Testis (tissue), 3 donors: ENCODE data around the gene ECE2. TPM values are rescaled to one million over a fixed set of nuclear protein-coding genes. Genes with fewer than 3 reads are reported as not detected.
"Not testable (repeated sequence)": the region's sequence is repeated elsewhere in the genome, so short reads cannot be mapped to it uniquely, and the experiment has no call there.

Experiments used
- DNase-seq: peaks from one replicate; pipeline ENCODE4 v3.0.0-alpha.2; 2019
- H3K27ac ChIP-seq, 2 donors: fragments of 200-600 bp; sonication (generic); one replicate each; pipeline ENCODE4 v1.5.1; 2019
- H3K27me3 ChIP-seq: fragments of 200-600 bp; sonication (generic); one replicate; pipeline ENCODE4 v1.5.1; 2019
- H3K36me3 ChIP-seq: fragments of 200-600 bp; sonication (generic); one replicate; pipeline ENCODE4 v1.5.1; 2017; ENCODE audit warnings: low read depth; ENCODE audit errors: missing control alignments
- H3K4me1 ChIP-seq: fragments of 200-600 bp; sonication (generic); one replicate; pipeline ENCODE4 v1.5.1; 2019
- H3K4me3 ChIP-seq, 2 donors: fragments of 200-600 bp; sonication (generic); one replicate each; pipeline ENCODE4 v1.5.1; 2017 to 2019
- H3K9me3 ChIP-seq: fragments of 200-600 bp; sonication (generic); one replicate; pipeline ENCODE4 v1.5.1; 2017
- CTCF ChIP-seq, 3 experiments: fragments of 450-650 bp in 2 of 3; fragments of 200-600 bp in 1 of 3; sonication (generic) in 1 of 3; IDR thresholded peaks; one replicate each; pipeline ENCODE4 v1.5.1; 2016 to 2019; ENCODE audit warnings: antibody characterized with exemption in 3 of 3, mild to moderate bottlenecking in 2 of 3, moderate library complexity in 1 of 3
- POLR2A ChIP-seq: fragments of 450-650 bp; IDR thresholded peaks from one replicate; pipeline ENCODE4 v1.6.1; 2017; ENCODE audit warnings: antibody characterized with exemption, mild to moderate bottlenecking, moderate library complexity
- WGBS, 2 donors: methylation state at CpG; one replicate each; pipeline ENCODE4 v1.1.5; 2018; 5-methylcytosine and 5-hydroxymethylcytosine counted together
- intact Hi-C: fragments of 100-400 bp; cut with DNase I; formaldehyde crosslinking; loops from one replicate; pipeline ENCODE4 v1.15.1; 2023; ENCODE audit warnings: low total_unique reads
- polyA plus RNA-seq: library from polyadenylated mRNA; stranded (reverse); fragments of 350-450 nt; fragmentation: Illumina TruSeq; extraction: RNeasy Lipid Tissue Mini Kit (QIAGEN cat#74804); gene quantifications from one replicate; pipeline ENCODE4 v1.2.3, GENCODE V29; 2014; ENCODE audit warnings: low read depth, low replicate concordance; ENCODE audit not compliant: insufficient read depth
- total RNA-seq, 2 donors: library from RNA; depleted of rRNA; stranded (reverse); fragments of >200 nt; gene quantifications; one replicate each; pipeline ENCODE4 v1.2.3, GENCODE V29; 2016

The ECE2 gene
- total and polyA plus RNA-seq, 3 donors from 2014 or later, result 1.1 to 1.4 (median 1.4) TPM

GRCh38 chr3:184260724-184261269, 15.0 kb upstream of the ECE2 start:
- H3K36me3 ChIP-seq, result no peaks in the 10 kb centered on the region
- H3K9me3 ChIP-seq, result no peaks in the 10 kb centered on the region
- H3K27me3 ChIP-seq, result no peaks in the 10 kb centered on the region
- 0% methylated on average over 14 to 49 of the region's 49 CpGs for WGBS, 2 donors
- peak overlapping the region; percentile 26 for H3K4me3 ChIP-seq
- peaks cover 25% of the 10 kb centered on the region for H3K4me1 ChIP-seq
- intact Hi-C loops, result no loop called here
- TF ChIP-seq POLR2A, result no peak
- TF ChIP-seq CTCF (IDR thresholded peaks at IDR 0.05), result no peak
- no peak for DNase-seq
- H3K27ac ChIP-seq, result no peak overlapping the region

GRCh38 chr3:184261270-184261853, 14.5 kb upstream of the ECE2 start, which contains the start of gene CAMK2N2:
Gene CAMK2N2 (minus strand): TSS chr3:184261553. CDS start chr3:184261285, 268 bp downstream.
- DNase-seq, result peak; percentile 56
- TF ChIP-seq POLR2A, result no peak
- Histone ChIP-seq H3K4me3 (peak within 1 kb of the TSS; percentile 26 to 53), H3K36me3 (no peaks in the 10 kb centered on the region), H3K9me3 (no peaks in the 10 kb centered on the region), H3K4me1 (peaks cover 25% of the 10 kb centered on the region), H3K27me3 (no peaks in the 10 kb centered on the region), H3K27ac (no peak within 1 kb of the TSS)
- intact Hi-C loops, result no loop called here
- WGBS, 2 donors, result 2 to 3% methylated on average over 11 to 44 of the region's 67 CpGs

- peak; percentile 34 for DNase-seq
- 1 to 2% methylated on average over 33 to 64 of the region's 66 CpGs for WGBS, 2 donors
- no peaks in the 10 kb centered on the region for H3K36me3 ChIP-seq
- no peaks in the 10 kb centered on the region for H3K27me3 ChIP-seq
- no peak for TF ChIP-seq POLR2A
- no peak for TF ChIP-seq CTCF (IDR thresholded peaks at IDR 0.05)
- H3K4me1 ChIP-seq, result peaks cover 25% of the 10 kb centered on the region
- intact Hi-C loops, result no loop called here
- H3K9me3 ChIP-seq, result no peaks in the 10 kb centered on the region
- H3K4me3 ChIP-seq, result peak overlapping the region in 1 of 2 donors; percentile 53
- no peak overlapping the region for H3K27ac ChIP-seq
Measured at GRCh38 chr3:184261854-184262763, 13.7 kb upstream of the ECE2 start.

GRCh38 chr3:184262764-184263179, 13.1 kb upstream of the ECE2 start:
- Histone ChIP-seq H3K9me3 (no peaks in the 10 kb centered on the region), H3K27me3 (no peaks in the 10 kb centered on the region), H3K4me1 (peaks cover 25% of the 10 kb centered on the region), H3K4me3 (no peak overlapping the region), H3K27ac (no peak overlapping the region), H3K36me3 (no peaks in the 10 kb centered on the region)
- 11 to 27% methylated on average over 3 to 15 of the region's 15 CpGs for WGBS, 2 donors
- intact Hi-C loops, result no loop called here
- TF ChIP-seq CTCF (IDR thresholded peaks at IDR 0.05), result no peak
- TF ChIP-seq POLR2A, result no peak
- no peak for DNase-seq

GRCh38 chr3:184267249-184267648, 8.6 kb upstream of the ECE2 start:
- intact Hi-C loops, H3K4me1 ChIP-seq, H3K27me3 ChIP-seq, H3K9me3 ChIP-seq, H3K4me3 ChIP-seq, H3K36me3 ChIP-seq, H3K27ac ChIP-seq, DNase-seq: not testable (repeated sequence)
- 86 to 92% methylated on average over 1 of the region's 1 CpG for WGBS, 2 donors
